ENCODE measurements around the gene IL1RAP.

Gene IL1RAP

DNA sequence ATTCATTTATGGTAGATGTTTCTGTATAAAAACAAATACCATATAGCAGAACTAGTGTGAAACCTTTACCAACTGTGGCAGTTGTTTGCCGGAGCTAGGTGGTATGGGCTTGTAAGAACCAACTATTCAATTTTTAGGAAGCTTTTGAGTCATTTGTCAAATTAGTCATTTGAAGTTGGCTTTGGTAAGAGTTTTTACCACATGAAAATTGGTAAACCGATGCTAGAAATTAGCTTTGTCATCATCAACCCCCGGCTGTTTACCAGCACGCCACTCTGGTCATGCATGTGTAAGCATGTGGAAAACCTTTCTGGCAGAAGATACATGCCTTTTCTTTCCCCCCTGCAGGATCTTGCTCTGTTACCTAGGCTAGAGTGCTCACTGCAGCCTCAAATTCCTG, 63.3 kb downstream of the IL1RAP start:
- DNase-seq (ENCODE audit: low read depth in 2 of 2), result no peak

DNA sequence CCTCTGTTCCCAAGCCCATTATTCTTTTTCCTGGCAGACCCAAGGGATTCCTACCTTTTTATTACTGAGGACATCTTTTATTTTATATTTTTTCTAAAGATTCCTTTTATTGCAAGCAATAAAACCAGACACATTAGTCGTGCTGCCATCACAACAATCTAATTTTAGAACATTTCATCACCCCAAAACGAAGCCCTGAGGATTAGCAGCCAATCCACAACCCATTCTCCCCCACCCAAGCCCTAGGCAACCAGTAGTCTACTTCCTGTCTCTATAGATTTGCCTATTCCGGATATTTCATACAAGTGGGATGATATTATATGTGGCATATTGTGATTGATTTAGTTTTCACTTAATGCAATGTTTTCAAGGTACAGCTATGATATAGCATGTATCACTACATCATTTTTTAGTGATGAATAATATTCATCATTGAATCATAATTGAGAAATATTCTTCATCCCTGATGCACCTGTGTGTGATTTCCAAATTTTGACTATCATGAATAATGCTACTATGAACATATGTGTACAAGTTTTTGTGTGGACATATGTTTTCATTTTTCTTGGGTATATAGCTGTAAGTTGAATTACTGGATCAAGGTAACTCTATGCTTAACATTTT, 65.7 kb downstream of the IL1RAP start:
- no peak for DNase-seq (ENCODE audit: low read depth in 2 of 2)

DNA sequence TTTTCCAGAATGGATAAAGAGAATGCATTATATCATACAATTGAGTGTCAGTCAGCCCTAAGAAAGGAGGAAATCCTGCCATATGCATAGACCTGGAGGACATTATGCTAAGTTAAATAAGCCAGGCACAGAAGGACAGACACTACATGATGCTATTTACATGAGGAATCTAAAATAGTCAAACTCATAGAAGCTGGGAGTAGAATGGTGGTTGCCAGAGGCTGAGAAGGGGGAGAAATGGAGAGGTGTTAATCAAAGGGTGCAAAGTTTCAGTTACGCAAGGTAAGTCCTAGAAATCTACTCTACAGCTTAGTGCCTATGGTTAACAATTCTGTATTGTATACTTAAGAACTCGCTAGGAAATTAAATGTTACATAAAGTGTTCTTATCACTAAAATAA, 66.5 kb downstream of the IL1RAP start:
- no peak for DNase-seq (ENCODE audit: low read depth in 2 of 2)

DNA sequence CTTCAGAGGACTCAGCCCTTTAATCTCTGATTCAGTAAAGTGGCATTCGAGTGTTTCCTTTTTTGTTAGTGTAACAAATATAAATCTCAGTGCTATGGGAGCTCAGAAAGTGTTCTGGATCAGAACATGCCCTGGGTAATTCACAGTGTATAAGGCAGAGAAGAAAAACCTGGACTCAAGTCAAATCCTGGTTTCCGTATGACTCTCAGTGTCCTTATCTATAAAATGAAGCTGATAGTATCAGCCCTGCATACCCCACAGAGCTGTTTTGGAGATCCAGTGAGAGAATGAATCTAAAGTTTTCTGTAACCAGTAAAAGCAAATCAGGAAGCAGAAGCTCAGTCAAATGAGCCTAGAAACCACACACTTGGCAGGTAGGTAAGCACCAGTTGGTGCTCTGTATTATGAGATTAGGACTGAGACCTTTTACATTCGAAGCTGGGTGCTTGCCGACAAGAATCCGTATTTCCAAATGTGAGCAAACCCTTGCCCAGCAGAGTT, 67.2 kb downstream of the IL1RAP start:
- DNase-seq (ENCODE audit: low read depth in 2 of 2), result no peak

DNA sequence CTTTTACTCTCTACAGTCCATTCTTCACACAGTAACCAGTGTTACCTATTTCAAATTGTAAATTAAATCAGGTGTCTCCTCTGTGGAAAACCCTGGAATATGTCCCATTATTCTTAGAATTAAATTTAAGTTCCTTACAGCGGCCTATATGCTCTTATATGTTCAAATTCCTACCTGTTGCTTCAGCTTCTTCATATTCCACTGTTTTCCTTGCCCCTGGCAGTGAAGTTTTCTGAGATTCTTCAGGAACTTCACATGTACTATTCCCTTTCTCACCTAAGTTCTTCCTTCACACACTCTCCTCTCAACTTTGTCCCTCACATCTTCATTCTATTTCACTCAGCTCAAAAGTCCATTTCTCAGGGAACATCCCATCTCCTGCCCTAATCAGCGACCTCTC, 68.8 kb downstream of the IL1RAP start:
- DNase-seq (ENCODE audit: low read depth in 2 of 2), result no peak

DNA sequence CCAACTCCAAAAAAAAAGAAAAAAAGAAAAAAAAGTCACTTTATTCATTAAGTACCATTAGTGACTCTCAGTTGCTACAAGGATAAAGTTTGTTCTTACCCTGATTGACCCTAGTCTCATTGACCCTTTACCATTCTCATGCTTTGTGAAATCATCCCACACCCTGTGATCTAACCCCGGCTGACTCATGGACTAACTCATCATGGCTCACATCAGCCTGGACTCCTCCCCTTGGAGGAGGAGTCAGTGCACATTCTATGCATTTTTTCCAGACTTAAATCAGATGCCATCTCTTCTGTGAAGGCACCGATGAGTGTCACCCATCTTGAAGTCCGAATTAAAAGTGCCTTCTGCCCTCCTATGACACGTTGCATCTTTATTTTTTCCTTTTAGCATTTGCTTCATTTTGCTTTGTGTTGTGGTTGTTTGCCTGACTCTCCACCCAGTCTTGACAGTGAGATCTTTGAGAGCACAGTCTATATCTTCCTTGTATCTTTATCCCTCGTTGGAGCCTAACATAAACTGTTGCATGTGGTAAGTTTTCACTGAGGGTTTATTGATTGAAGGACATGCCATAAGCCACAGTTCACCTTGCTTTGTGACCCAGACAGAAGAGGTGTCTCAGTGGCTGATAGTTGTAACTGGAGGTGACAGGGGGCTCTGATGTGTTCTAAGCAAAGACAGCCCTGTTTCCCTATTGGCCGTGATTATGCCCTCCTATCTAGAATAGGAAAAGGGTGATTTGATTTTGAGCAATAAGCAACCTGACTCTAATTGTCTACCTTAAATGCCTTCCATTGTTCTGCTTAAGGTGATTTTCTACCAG, 72.1 kb downstream of the IL1RAP start:
- no peak for DNase-seq (ENCODE audit: low read depth in 2 of 2)

DNA sequence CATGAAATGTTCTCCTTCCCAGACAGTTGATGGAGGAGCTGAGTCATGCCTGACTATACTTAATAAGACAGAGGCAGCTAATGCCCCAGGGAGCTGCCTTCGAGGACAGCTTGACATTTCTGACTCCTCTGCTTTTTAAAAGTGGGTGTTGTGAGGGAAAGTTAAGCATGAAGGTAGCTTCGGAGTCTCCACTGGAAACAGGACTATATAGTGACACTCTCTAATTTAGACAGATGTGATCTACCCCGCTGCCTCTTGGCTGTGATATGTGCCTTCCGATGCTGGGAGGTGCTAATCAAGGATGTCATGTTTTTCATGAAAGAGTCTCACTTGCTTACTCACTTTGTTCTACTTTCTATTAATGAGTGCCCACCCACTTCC, 72.7 kb downstream of the IL1RAP start:
- DNase-seq (ENCODE audit: low read depth in 2 of 2), result no peak

DNA sequence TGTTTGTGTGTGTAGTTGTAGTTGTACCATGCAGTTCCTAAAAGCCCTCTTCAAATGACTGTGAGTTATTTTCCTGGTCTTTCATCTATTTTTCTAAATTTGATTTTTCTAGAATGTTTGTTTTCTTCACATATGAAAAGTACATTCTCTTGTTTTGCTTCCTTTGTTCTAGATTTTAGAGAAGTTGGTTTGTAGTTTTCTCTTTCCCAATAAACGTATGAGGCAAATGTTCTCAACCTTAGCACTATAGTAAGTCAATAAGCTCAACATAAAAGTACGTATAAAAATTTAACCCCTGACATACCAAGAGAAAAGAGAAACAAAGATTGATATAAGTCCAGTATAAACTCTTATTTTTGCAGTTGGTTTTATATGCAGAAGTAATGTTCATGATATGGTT, 74.7 kb downstream of the IL1RAP start:
- DNase-seq (ENCODE audit: low read depth in 2 of 2), result no peak

DNA sequence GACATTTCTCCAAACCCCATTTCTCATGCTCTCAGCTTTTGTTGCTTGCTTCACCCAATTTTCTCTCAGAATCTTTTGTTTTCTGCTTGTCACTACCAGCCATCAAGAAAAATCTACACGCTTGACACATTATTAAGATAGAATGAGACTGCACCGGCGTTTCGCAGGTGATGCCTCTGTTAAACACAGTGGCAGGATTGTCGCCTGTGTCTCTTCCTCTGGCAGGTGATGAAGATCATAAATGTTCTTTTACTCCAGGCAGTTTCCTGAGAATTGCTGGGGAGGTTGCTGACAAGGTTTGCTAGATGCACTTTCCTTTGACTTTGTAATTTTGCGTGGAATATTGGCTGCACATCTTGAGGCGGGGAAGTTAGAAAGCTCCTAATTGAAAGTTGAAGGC, 75.4 kb downstream of the IL1RAP start:
- no peak for DNase-seq (ENCODE audit: low read depth in 2 of 2)

DNA sequence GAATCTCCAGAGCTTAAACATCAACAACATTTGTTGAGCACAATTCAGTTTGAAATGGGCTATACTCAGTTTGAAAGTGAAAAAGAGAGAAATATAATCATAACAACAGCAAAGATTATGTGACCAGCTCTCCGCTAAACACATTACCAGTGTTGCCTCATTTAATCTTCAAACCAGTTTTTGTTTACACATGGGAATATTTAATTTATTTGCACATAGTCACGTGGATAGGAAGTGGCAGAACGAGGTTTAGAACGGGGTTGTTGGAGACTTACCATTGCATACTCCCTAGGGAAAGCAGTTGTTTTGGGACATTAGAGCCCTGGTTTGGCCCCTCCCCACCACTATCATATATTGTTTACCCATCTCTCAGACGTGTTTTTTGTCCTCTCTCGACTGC, 77.2 kb downstream of the IL1RAP start:
- no peak for DNase-seq (ENCODE audit: low read depth in 2 of 2)

DNA sequence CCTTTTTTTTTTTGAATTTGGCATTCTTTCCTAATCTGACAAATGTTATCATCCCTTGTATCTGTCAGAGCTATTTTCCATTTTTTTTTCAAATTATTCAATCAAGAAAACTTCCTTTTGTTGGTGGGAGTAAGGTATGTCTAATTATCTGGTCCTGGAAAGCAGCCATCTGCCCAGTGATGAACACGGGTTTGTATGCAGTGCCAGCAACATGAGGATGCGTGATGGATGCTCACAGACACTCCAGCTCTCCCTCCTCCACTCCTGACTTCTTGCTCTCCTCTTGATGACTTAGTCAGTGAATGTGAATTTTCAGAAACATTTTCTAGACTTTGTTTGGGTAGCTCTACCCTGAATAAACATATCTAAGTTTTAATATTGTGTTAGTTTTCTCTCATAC, 79.2 kb downstream of the IL1RAP start:
- DNase-seq (ENCODE audit: low read depth in 2 of 2), result no peak

DNA sequence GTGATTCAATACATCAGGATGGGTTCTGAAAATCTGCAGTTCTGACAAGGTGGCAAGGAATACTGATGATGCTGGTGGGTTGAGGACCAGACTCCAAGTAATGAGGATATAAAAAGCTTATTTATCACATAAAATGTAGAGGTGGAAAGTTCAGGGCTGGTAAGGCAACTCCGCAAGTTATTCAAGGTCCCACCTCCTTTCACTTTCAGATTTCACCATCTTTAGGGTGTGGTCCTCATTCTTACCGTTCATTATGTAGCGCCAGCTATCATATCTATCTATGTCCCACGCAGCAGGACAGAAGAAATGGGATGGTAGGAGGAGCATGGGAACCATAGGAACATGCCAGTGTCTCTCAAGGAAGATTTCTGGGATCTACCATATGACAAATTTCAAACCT, 80.3 kb downstream of the IL1RAP start:
- DNase-seq (ENCODE audit: low read depth in 2 of 2), result no peak

DNA sequence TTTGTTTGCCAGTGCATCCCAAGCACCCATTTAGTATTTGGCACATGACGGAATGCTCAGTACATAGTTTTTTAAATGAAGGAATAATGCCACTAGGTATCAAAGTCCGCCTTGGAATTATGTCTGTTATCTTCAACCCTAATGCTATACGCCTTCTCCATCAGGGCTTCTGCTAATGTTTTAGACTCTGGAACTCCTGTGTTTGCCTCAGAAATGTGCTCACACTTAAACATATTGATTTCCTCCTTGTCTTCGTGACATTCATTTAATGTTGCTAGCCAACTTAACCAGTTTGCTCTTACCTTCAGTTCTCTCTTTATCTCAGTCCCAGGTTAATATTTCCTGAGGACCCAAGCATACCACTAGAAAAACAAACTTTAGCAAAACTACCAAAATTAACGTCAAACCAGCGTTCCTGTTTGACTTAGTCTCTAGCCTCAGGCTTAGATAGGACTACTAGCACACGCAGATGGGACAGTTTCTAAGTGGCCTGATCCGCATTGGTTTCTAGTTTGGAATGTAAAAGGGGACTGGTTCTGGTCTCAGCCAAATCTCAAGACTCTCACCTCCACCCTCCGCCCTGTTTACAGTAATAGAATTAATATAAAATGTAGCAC, 81.4 kb downstream of the IL1RAP start:
- DNase-seq (ENCODE audit: low read depth in 2 of 2), result no peak

DNA sequence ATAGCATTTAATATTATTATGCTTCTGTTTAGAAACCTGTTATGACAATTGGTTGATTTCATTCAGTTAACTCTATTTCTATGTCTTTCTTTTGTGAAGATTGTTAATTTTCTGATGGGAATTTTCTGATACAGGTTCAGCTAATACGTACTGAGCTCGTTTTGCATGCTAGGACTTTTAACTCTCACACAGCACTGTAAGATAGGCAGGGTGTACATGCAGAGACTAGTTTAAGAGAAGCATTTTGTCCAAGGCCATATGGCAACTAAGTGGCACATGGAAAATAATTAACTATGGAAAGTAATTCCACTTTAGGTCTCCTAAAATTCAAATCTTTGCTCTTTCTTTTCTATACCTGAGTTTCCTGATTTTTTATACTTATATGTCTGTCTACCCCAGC, 81.9 kb downstream of the IL1RAP start:
- no peak for DNase-seq (ENCODE audit: low read depth in 2 of 2)

DNA sequence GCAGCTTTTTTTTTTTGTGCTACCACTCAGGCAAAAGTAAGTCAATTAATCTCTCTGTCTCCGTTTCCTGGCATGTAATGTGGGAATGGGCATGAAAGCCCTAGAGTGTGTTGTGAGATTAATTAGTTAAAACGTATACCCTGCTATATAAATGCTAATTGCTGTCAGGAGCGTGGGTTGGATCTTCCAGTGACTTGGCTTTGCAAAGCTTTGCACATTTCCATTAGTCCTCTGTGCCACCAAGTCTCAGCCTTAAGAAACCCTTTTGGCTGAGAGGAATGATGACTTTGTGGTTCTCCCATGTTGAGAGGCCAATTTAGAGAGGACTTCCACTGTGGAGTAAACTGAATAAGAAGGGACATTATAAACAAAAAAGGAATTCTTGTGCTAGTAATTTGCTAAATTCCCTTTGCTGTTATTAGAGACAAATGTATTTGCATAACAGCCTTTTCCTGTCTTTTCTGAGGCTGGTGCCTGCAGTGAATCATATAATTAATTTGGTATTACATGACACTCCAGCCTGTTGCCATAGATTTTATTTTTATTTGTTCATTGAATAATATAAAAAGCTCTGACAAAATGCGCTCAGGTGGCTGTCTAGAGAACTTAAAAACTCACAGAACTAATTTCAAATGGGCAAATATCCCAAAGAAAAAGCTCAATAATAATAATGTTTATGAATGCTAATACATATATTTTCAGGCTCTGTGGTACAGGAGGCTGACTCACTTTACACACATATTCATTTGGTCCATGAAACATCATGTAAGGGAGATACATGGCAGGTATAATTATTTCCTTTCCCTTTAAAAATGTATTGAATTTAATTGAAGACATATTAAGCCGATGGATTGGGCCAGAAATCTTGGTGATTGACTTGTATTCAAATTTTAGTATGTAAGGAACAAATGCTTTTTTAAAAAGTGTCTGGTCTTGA, 82.7 kb downstream of the IL1RAP start:
- DNase-seq (ENCODE audit: low read depth in 2 of 2), result no peak

DNA sequence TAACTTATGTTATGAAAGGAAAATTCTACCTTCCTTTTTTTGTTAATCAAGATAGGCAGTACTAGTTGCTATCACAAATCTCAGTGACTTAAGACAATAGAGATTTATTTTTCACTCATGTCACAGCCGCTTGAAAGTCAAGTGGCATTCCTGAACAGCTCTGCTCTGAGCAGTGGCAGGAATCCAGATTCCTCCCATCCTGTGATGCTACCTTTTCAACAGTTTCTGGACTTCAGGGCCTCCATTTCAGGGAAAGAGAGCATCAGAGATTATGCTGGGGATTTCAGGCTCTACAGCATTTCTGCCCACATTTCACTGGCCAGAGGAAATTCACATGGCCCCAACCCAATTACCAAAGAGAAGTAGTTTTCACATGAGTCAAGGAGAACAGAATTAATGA, 83.4 kb downstream of the IL1RAP start:
- no peak for DNase-seq (ENCODE audit: low read depth in 2 of 2)

DNA sequence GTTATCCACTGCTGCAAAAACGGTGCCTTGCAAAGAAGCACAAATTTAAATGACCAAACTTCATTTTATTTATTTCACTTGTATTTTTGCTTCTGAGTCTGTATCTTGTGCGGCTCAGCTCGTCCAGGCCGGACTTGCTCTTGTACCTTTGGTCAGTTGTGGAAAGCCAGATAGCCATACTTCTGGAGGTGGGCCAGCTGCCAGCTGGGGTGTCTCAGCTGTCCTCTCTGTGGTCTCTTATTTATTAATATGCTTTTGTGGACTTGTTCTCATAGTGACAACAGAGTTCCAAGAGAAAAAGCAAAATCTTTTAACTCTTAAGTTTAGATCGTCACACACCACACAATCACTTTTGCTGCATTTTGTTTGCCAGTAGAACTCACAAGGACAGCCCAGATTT, 87.7 kb downstream of the IL1RAP start:
- DNase-seq (ENCODE audit: low read depth in 2 of 2), result no peak

DNA sequence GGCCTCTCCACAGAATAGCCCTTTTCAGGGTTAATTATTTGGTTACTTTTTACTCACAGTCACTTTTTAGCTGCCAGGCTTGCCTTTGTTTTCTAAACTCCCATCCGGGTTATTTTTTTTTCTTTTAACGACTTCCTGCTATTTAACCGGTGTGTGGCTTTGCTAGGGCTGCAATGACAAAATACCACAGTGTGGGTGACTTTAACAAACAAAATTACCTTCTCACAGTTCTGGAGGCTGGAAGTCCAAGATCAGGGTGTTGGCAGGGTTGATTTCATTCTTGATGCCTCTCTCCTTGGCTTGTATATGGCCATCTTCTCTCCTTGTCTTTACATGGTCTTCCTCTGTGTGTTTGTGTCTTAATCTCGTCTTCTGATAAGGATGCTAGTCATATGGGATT, 91.5 kb downstream of the IL1RAP start:
- DNase-seq (ENCODE audit: low read depth in 2 of 2), result no peak

DNA sequence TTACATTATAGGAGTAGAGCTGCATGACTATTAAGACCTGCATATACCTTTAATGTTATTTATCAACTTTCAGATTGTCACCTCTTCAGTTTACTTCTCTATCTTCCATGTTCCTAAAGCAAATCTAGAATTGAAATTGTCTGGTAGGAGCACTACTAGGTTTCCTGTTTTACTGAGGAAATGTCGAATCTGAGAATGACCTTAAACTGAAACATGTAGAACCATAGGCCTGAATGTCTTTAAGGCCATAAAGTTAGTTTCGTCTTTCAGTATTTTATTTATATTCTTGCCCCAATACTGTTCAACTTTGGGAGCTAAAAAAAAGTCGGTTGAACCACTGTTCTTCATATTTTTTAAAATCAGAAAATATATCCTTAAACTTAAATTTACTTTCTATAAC, 92.7 kb downstream of the IL1RAP start:
- DNase-seq (ENCODE audit: low read depth in 2 of 2), result no peak

DNA sequence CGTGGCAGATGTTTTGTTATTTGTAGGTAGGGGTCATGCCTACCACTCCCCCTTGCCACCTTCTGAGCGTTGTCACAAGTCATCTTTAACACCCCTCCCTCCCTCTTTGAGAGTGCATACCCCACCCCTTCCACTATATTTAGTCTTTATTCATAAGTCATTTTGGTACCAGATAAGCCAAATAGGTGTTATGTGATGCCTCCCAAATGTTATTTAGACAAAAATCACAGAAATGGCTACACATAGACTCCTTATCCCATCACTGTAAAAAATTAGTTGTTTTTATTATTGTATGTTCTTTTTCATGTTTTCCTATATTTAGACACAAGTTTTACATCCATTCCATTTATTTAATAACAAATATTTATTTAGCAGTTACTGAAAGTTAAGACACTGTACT, 93.1 kb downstream of the IL1RAP start:
- DNase-seq (ENCODE audit: low read depth in 2 of 2), result no peak

DNA sequence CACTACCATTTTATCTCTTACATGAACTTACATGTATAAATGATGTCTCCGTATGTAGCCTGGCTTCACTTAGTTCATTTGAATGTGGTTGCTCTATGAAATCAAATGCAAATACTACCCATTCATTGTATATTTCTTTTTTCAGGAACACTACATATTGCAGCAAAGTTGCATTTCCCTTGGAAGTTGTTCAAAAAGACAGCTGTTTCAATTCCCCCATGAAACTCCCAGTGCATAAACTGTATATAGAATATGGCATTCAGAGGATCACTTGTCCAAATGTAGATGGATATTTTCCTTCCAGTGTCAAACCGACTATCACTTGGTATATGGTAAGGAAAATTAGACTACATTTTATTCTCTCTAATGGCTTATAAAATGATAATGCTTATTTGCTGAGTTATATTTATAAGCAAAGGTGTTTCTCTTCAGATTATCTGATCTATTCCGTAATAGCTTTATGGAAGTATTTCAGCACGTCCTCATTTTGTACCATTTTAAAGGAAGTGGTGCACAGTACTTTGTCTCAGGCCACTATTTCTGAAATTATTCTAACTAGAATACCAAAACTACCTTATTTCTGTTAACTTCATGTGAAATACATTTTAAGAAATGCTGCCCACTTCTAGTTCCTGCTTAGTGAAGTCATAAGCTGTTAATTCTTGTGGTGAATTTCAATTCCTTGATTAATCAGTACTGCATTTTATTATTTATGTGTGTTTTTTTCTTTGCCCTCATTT, 95.1 kb downstream of the IL1RAP start:
- DNase-seq (ENCODE audit: low read depth in 2 of 2), result no peak
